Measurements from ENCODE around the gene GTPBP4. TPM values are rescaled to one million over a fixed set of nuclear protein-coding genes. Genes with fewer than 3 reads are reported as not detected.
"Not testable (repeated sequence)": the region's sequence is repeated elsewhere in the genome, so short reads cannot be mapped to it uniquely, and the experiment has no call there.

GTPBP4 gene
- total RNA-seq, 1 donor from 2014 or later = 33.8 TPM

DNA sequence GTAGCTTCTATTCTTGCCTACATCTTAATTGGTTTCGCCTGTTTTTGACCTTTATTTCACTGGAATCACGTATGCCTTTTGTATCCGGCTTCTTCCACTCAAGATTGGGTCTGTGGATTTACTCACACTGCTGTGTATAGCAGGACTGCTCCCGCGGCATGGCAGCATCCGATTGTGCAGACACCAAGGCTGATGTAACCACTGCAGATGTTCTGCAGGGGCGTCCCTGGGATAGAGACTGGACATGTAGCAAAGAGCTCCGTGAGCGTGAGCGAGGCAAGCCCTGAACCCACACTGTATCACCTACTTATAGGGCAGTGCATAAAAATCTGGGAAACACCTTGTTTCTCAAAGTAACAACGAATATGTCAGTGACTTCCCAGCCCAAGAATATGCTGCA lies 48.9 kb downstream of the GTPBP4 start:
- TF ChIP-seq, protein P1, sequence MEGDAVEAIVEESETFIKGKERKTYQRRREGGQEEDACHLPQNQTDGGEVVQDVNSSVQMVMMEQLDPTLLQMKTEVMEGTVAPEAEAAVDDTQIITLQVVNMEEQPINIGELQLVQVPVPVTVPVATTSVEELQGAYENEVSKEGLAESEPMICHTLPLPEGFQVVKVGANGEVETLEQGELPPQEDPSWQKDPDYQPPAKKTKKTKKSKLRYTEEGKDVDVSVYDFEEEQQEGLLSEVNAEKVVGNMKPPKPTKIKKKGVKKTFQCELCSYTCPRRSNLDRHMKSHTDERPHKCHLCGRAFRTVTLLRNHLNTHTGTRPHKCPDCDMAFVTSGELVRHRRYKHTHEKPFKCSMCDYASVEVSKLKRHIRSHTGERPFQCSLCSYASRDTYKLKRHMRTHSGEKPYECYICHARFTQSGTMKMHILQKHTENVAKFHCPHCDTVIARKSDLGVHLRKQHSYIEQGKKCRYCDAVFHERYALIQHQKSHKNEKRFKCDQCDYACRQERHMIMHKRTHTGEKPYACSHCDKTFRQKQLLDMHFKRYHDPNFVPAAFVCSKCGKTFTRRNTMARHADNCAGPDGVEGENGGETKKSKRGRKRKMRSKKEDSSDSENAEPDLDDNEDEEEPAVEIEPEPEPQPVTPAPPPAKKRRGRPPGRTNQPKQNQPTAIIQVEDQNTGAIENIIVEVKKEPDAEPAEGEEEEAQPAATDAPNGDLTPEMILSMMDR (IDR thresholded peaks at IDR 0.05; ENCODE audit: borderline replicate concordance) = no peak

DNA sequence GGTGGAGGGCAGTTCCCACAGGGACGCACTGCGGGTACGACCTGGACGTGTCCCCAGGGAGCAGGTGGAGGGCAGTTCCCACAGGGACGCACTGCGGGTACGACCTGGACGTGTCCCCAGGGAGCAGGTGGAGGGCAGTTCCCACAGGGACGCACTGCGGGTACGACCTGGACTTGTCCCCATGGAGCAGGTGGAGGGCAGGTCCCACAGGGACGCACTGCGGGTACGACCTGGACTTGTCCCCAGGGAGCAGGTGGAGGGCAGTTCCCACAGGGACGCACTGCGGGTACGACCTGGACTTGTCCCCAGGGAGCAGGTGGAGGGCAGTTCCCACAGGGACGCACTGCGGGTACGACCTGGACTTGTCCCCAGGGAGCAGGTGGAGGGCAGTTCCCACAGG lies 50.5 kb downstream of the GTPBP4 start:
- intact Hi-C loops (cut with micrococcal nuclease); H3K27me3 ChIP-seq (ENCODE audit: low read depth); H3K4me3 ChIP-seq; H3K27ac ChIP-seq (replicated peaks); H3K9me3 ChIP-seq (replicated peaks); DNase-seq: not testable (repeated sequence)
- Histone ChIP-seq H3K36me3 (peaks cover 60% of the 10 kb centered on the region), H3K4me1 (peaks cover 14% of the 10 kb centered on the region)

More for the DNA sequence above, 48.9 kb downstream of the GTPBP4 start:
- Histone ChIP-seq H3K27me3 (ENCODE audit: low read depth) (no peaks in the 10 kb centered on the region), H3K4me1 (peaks cover 5% of the 10 kb centered on the region), H3K27ac (replicated peaks) (no peak overlapping the region), H3K9me3 (replicated peaks) (no peaks in the 10 kb centered on the region), H3K4me3 (no peak overlapping the region), H3K36me3 (peaks cover 51% of the 10 kb centered on the region)
- intact Hi-C loops (cut with micrococcal nuclease) = no loop called here
- no peak for DNase-seq

GRCh38 chr10:1040133-1040532 lies 51.9 kb downstream of the GTPBP4 start:
- H3K27me3 ChIP-seq (ENCODE audit: low read depth) = no peaks in the 10 kb centered on the region
- TF ChIP-seq, protein P1 (IDR thresholded peaks at IDR 0.05; ENCODE audit: borderline replicate concordance) = no peak
- H3K36me3 ChIP-seq = peaks cover 60% of the 10 kb centered on the region
- no peak overlapping the region for H3K4me3 ChIP-seq
- H3K27ac ChIP-seq (replicated peaks) = no peak overlapping the region
- intact Hi-C loops (cut with micrococcal nuclease) = no loop called here
- no peaks in the 10 kb centered on the region for H3K9me3 ChIP-seq (replicated peaks)
- peaks cover 26% of the 10 kb centered on the region for H3K4me1 ChIP-seq
- DNase-seq = no peak

- DNase-seq = no peak
- H3K36me3 ChIP-seq = peaks cover 56% of the 10 kb centered on the region
- intact Hi-C loops (cut with micrococcal nuclease) = no loop called here
These were observed 53.3 kb downstream of the GTPBP4 start for GRCh38 chr10:1041514-1041913.

GRCh38 chr10:1043532-1043995 lies 55.3 kb downstream of the GTPBP4 start:
- intact Hi-C loops (cut with micrococcal nuclease) = no loop called here
- no peaks in the 10 kb centered on the region for H3K27me3 ChIP-seq (ENCODE audit: low read depth)
- H3K9me3 ChIP-seq (replicated peaks) = no peaks in the 10 kb centered on the region
- H3K4me3 ChIP-seq = peak overlapping the region; percentile 15
- H3K27ac ChIP-seq (replicated peaks) = peak overlapping the region; percentile 71
- peaks cover 36% of the 10 kb centered on the region for H3K36me3 ChIP-seq
- H3K4me1 ChIP-seq = peaks cover 48% of the 10 kb centered on the region
- DNase-seq = peak; percentile 34
- TF ChIP-seq, protein P1 (IDR thresholded peaks at IDR 0.05; ENCODE audit: borderline replicate concordance) = no peak

More at GRCh38 chr10:1041514-1041913, 53.3 kb downstream of the GTPBP4 start:
- Histone ChIP-seq H3K27ac (replicated peaks) (no peak overlapping the region), H3K4me1 (peaks cover 36% of the 10 kb centered on the region), H3K9me3 (replicated peaks) (no peaks in the 10 kb centered on the region), H3K4me3 (no peak overlapping the region), H3K27me3 (ENCODE audit: low read depth) (no peaks in the 10 kb centered on the region)
- TF ChIP-seq, protein P1 (IDR thresholded peaks at IDR 0.05; ENCODE audit: borderline replicate concordance) = no peak

- TF ChIP-seq, protein P1 (IDR thresholded peaks at IDR 0.05; ENCODE audit: borderline replicate concordance) = no peak
- Histone ChIP-seq H3K27ac (replicated peaks) (peak overlapping the region; percentile 71), H3K4me3 (no peak overlapping the region), H3K36me3 (peaks cover 36% of the 10 kb centered on the region), H3K4me1 (peaks cover 52% of the 10 kb centered on the region), H3K9me3 (replicated peaks) (no peaks in the 10 kb centered on the region), H3K27me3 (ENCODE audit: low read depth) (no peaks in the 10 kb centered on the region)
- no peak for DNase-seq
- intact Hi-C loops (cut with micrococcal nuclease) = no loop called here
These were observed 55.9 kb downstream of the GTPBP4 start for GRCh38 chr10:1044146-1044545.
